GM19099 (cell line): ENCODE measurements around the gene CPN2.

Experiments
- POLR2A ChIP-seq: IDR thresholded peaks from 3 replicates; pipeline ENCODE4 v1.6.1; 2011; ENCODE audit warnings: low read depth; ENCODE audit not compliant: insufficient read length; ENCODE audit errors: extremely low read depth

Gene CPN2

GRCh38 chr3:194348354-194348753, 2.8 kb downstream of the CPN2 start:
- TF ChIP-seq POLR2A: no peak

- no peak for TF ChIP-seq POLR2A
Observed at GRCh38 chr3:194346621-194347020, 4.5 kb downstream of the CPN2 start.

GRCh38 chr3:194346035-194346434, 5.1 kb downstream of the CPN2 start:
- TF ChIP-seq POLR2A: no peak

- no peak for TF ChIP-seq POLR2A
Observed at GRCh38 chr3:194344012-194344411, 7.1 kb downstream of the CPN2 start.

- no peak for TF ChIP-seq POLR2A
Observed at GRCh38 chr3:194343561-194343893, 7.6 kb downstream of the CPN2 start.

GRCh38 chr3:194342861-194343560, 8.1 kb downstream of the CPN2 start:
- no peak for TF ChIP-seq POLR2A

GRCh38 chr3:194340757-194341400, 10.2 kb downstream of the CPN2 start:
- TF ChIP-seq POLR2A: no peak

- TF ChIP-seq POLR2A: no peak
Observed at GRCh38 chr3:194339840-194340239, 11.3 kb downstream of the CPN2 start.

GRCh38 chr3:194339356-194339755, 11.8 kb downstream of the CPN2 start:
- TF ChIP-seq POLR2A: no peak

- no peak for TF ChIP-seq POLR2A
Observed at GRCh38 chr3:194337965-194338753, 13.0 kb downstream of the CPN2 start.

GRCh38 chr3:194336601-194337355, 14.3 kb downstream of the CPN2 start:
- TF ChIP-seq POLR2A: no peak

- TF ChIP-seq POLR2A: no peak
Observed at GRCh38 chr3:194333981-194334320, 17.2 kb downstream of the CPN2 start.

GRCh38 chr3:194333212-194333980, 17.7 kb downstream of the CPN2 start:
- no peak for TF ChIP-seq POLR2A

GRCh38 chr3:194332858-194333211, 18.3 kb downstream of the CPN2 start:
- TF ChIP-seq POLR2A: no peak

- TF ChIP-seq POLR2A: no peak
Observed at GRCh38 chr3:194330579-194330978, 20.5 kb downstream of the CPN2 start.
